Fibroblast of pulmonary artery (primary cell): ENCODE results near the gene LRMDA.

Experiments used
- DNase-seq: peaks from one replicate; pipeline ENCODE4 v3.0.0-alpha.2; 2010; ENCODE audit warnings: low read depth
- H3K4me3 ChIP-seq: replicated peaks from 2 replicates; pipeline ENCODE4 v1.5.1; 2011; ENCODE audit warnings: low read depth, mild to moderate bottlenecking, control low read depth, low read length, moderate library complexity
- TF ChIP-seq, protein P1 (sequence below): IDR thresholded peaks from 2 replicates; pipeline ENCODE4 v1.5.1; 2011; ENCODE audit warnings: mild to moderate bottlenecking, control low read depth, low read length, inconsistent platforms; ENCODE audit errors: missing control alignments

Gene LRMDA

DNA sequence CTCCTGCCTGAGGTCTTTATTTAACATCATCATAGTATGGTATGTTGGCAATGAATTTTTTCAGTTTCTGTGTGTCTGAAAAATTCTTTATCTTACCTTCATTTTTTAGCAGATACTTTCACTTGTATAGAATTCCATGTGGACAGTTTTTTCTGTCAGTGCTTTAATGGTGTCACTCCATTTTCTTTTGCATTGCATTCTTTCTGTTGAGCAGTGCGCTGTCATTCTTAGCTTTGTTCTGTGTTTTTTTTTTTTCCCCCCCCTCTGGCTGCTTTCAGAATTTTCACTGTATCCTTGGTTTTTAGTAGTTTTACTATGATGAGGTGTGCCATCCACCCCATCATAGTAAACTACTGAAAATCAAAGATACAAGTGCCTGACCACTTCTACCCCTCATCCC, 120.7 kb downstream of the LRMDA start:
- TF ChIP-seq, protein P1, sequence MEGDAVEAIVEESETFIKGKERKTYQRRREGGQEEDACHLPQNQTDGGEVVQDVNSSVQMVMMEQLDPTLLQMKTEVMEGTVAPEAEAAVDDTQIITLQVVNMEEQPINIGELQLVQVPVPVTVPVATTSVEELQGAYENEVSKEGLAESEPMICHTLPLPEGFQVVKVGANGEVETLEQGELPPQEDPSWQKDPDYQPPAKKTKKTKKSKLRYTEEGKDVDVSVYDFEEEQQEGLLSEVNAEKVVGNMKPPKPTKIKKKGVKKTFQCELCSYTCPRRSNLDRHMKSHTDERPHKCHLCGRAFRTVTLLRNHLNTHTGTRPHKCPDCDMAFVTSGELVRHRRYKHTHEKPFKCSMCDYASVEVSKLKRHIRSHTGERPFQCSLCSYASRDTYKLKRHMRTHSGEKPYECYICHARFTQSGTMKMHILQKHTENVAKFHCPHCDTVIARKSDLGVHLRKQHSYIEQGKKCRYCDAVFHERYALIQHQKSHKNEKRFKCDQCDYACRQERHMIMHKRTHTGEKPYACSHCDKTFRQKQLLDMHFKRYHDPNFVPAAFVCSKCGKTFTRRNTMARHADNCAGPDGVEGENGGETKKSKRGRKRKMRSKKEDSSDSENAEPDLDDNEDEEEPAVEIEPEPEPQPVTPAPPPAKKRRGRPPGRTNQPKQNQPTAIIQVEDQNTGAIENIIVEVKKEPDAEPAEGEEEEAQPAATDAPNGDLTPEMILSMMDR, result no peak
- H3K4me3 ChIP-seq, result no peak overlapping the region
- no peak for DNase-seq

DNA sequence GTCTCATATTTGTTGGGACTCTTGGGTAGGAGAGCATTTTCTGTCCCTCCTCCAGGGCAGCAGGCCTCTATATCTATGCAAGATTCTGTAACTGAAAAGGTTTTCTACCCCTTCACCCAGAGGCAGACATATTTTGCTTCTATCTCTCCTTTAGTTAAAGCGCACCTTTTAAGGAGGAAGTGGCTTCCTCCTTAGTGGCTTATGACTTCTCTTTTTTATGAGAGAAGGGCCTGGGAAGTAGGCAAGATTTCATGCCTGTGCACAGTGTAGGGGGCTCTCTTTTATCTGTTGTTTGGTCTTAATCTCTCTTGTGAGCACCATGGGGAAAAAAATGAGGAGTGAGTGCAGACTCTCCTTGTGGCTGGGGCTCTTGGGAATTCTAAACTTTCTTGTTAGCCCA, 122.1 kb downstream of the LRMDA start:
- TF ChIP-seq, protein P1, result no peak
- no peak for DNase-seq
- no peak overlapping the region for H3K4me3 ChIP-seq

DNA sequence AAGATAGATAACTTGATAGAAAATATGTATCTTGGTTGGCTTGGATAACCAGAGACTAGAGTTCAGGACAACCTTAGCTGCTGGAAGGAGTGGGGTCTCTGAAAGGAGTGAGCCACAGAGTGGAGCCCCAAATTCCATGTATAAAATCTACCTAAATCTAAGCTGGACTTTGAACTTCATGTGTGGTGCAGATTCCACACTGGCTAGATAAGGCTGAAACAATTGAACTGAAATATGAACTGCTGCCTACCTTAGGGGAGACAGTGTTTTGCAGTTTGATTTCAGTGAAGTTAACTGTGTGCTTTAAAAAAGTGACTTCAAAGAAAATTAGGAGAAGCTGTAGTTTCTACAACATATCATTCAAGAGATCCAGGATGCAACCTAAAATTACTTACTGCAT, 123.9 kb downstream of the LRMDA start:
- TF ChIP-seq, protein P1, result no peak
- DNase-seq, result no peak

DNA sequence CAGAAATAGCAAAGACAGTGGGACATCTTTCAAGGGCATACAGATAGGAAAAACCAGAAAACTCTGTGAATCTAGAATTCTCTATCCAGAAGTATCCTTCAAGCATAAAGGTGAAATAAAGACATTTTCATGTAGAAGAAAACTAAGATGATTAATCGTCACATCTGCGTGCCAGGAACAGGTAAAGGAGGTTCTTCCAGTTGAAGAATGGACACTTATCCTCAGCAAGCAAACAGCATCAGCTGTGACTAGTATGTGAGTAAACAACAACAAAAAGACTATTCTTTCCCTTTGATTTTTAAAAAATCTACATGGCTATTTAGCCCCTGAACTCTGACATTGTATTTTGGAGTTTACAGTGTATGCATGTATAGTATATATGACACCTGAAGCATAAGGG, 124.9 kb downstream of the LRMDA start:
- no peak for DNase-seq
- H3K4me3 ChIP-seq, result no peak overlapping the region
- TF ChIP-seq, protein P1, result no peak

More for the DNA sequence above, 123.9 kb downstream of the LRMDA start:
- no peak overlapping the region for H3K4me3 ChIP-seq

DNA sequence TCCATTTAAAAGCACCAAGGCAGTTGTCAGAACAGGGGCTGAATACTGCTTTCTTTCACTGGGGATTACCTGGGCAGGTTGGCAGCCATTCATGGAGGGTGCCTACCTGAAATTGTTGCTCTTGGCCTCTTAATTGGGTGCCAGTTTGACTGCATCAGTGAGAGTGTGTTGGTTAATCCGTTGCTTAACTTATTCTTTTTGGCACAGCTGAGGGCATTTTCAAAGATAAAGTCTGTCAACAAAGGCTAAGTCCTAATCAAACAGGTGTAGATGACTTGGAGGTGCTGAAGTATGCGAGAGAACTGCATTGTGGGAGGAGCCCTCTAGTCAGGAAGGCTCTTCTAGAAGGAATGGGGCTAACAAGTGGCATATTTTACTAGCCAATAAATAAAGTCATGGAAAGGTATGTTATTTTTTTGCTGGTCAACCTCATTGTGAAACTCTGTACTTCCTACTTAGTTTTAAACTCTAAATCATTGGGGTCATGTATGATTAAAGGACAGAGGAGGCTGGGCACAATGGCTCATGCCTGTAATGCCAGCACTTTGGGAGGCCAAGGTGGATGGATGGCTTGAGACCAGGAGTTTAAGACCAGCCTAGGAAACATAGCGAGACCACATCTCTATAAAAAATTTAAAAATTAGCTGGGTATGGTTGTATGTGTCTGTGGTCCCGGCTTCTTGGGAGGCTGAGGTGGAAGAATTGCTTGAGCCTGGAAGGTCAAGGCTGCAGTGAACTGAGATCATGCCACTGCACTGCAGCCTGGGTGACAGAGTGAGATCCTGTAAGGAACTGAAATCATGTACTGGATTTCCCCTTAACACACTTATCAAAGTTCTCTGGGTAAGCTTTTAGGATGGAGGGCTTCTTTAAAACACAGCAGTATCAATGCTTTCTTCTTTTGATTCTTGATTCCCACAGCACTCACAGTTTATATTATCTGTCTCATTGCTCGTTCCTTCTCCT, 134.1 kb downstream of the LRMDA start:
- no peak overlapping the region for H3K4me3 ChIP-seq
- DNase-seq, result no peak
- TF ChIP-seq, protein P1, result no peak

DNA sequence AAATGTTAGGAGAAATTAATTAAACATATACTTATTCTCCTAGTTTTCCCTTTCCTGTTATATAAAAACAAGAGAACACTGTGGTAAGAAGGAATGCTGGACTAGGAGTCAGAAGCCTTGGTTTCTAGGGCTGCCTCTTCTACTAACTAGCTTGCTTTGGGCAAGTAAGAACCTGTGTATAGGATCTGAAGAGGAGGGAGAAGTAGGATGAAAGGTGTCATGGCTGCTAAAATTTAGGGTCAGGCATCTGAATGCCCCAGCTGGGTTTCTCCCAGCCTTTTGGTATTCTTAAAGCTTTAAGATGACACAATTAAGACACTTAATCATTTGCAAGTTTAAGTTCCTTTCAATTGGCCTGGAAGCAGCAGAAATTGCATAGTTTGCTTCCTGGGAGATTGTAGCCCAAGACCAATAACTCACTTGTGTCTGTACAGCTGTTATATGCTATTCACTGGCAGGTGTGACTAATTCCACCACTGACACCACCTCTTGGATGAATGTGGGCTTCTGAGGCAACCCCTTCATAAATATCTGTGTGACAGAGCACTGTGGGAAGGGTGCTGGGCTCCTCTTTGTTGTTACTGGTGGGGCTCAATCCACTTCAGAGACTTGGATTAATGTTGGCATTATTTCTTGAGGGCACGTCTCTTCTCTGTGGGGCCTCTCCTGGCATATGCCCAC, 137.2 kb downstream of the LRMDA start:
- no peak overlapping the region for H3K4me3 ChIP-seq
- TF ChIP-seq, protein P1, result no peak
- DNase-seq, result no peak
